Cardiac fibroblast (primary cell): ENCODE results near the gene PFDN4.
"Not testable (repeated sequence)": the region's sequence is repeated elsewhere in the genome, so short reads cannot be mapped to it uniquely, and the experiment has no call there.

Experiments used
- DNase-seq, 2 donors: peaks; one replicate each; pipeline versions ENCODE4 v3.0.0 to v3.0.0-alpha.2; 2010; ENCODE audit warnings: low read depth in 2 of 2
- H3K4me3 ChIP-seq, 2 donors: replicated peaks in 1 of 2; 1 replicate in 1 of 2; 2 replicates in 1 of 2; pipeline ENCODE4 v1.5.1; 2011; ENCODE audit warnings: low read depth in 2 of 2, low read length in 2 of 2, mild to moderate bottlenecking in 2 of 2, moderate library complexity in 1 of 2
- TF ChIP-seq, protein P1 (sequence below): IDR thresholded peaks from one replicate; pipeline ENCODE4 v1.5.1; 2011; ENCODE audit warnings: low read depth, mild to moderate bottlenecking, low read length, inconsistent platforms

PFDN4 gene

DNA sequence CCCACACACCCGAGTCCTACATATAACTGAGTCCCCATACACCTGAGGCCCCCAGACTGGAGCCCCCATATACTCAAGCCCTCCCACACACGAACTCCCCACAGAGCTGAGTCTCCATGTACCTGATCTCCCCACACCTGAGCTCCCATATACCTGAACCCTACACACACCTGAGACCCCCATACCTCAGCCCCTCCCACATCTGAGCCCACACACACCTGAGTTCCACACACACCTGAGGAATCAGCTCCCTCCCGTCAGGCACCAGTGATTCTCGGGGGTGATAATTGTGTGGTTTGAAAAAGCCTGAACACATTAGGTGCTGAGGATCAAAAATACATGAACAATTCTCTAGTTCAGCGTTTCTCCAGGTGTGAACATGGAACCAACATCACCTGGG, 15.4 kb downstream of the PFDN4 start:
- TF ChIP-seq, protein P1, sequence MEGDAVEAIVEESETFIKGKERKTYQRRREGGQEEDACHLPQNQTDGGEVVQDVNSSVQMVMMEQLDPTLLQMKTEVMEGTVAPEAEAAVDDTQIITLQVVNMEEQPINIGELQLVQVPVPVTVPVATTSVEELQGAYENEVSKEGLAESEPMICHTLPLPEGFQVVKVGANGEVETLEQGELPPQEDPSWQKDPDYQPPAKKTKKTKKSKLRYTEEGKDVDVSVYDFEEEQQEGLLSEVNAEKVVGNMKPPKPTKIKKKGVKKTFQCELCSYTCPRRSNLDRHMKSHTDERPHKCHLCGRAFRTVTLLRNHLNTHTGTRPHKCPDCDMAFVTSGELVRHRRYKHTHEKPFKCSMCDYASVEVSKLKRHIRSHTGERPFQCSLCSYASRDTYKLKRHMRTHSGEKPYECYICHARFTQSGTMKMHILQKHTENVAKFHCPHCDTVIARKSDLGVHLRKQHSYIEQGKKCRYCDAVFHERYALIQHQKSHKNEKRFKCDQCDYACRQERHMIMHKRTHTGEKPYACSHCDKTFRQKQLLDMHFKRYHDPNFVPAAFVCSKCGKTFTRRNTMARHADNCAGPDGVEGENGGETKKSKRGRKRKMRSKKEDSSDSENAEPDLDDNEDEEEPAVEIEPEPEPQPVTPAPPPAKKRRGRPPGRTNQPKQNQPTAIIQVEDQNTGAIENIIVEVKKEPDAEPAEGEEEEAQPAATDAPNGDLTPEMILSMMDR, result no peak
- DNase-seq, result no peak
- no peak overlapping the region for H3K4me3 ChIP-seq

DNA sequence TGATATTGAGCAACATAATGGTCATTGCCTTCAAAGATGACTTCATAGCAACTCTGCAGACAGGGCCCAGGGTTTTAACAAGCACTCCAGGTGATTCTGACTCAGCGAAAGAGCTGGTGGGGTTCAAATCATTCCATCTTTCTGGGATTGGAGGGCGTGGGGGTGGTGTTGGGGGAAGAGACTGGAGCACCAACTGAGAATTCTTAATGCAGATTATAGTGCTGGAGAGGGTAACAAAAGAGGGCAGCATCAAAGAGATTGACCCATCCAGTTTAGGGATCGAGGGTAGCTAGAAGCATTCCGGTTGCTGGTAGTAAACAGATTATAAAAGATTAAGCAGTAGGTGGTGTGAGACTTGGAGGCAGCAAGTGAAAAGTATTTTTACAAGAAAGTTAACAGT, 15.9 kb downstream of the PFDN4 start:
- DNase-seq, result peak in 1 of 2 donors; percentile 39

DNA sequence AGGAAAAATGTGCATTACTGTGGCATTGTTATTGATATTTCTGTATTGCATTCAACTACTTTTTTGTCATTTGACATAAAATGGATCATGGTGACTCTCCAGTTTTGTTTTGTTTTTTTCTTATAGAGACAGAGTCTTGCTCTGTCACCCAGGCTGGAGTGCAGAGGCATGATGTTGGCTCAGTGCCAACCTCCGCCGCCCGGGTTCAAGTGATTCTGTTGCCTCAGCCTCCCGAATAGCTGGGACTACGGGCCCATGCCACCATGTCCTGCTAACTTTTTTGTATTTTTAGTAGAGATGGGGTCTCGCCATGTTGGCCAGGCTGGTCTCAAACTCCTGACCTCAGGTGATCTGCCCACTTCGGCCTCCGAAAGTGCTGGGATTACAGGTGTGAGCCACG, 16.8 kb downstream of the PFDN4 start:
- not testable (repeated sequence) for H3K4me3 ChIP-seq, DNase-seq

More for the DNA sequence above, 15.9 kb downstream of the PFDN4 start:
- TF ChIP-seq, protein P1, result no peak
- no peak overlapping the region for H3K4me3 ChIP-seq

- H3K4me3 ChIP-seq, result no peak overlapping the region
- TF ChIP-seq, protein P1, result no peak
- no peak for DNase-seq
Observed at GRCh38 chr20:54227241-54227640, 19.4 kb downstream of the PFDN4 start.

DNA sequence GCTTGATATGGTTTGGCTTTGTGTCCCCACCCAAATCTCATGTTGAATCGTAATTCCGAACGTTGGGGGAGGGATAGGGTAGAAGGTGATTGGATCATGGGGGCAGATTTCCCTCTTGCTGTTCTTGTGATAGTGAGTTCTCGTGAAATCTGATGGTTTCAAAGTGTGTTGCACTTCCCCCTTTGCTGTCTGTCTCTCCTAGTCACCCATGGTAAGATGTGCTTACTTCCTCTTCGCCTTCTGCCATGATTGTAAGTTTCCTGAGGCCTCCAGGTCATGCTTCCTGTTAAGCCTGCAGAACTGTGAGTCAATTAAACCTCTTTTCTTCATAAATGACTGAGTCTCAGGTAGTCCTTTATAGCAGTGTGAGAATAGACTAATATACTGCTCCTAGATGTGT, 19.9 kb downstream of the PFDN4 start:
- no peak for DNase-seq
- TF ChIP-seq, protein P1, result no peak
- no peak overlapping the region for H3K4me3 ChIP-seq

- TF ChIP-seq, protein P1, result no peak
- H3K4me3 ChIP-seq, result no peak overlapping the region
- DNase-seq, result peak; percentile 45 to 74
Observed at GRCh38 chr20:54228841-54229240, 21.0 kb downstream of the PFDN4 start.

- no peak for DNase-seq
- TF ChIP-seq, protein P1, result no peak
- H3K4me3 ChIP-seq, result no peak overlapping the region
Observed at GRCh38 chr20:54229566-54230160, 21.8 kb downstream of the PFDN4 start.
